Left renal pelvis (tissue), 4 donors: Measurements from ENCODE around the gene ASTN2. TPM values are rescaled to one million over a fixed set of nuclear protein-coding genes. Genes with fewer than 3 reads are reported as not detected.

Source experiments
- DNase-seq, 4 donors: peaks; one replicate each; pipeline ENCODE4 v3.0.0-alpha.2; 2013; ENCODE audit warnings: low read depth in 4 of 4, low spot score in 3 of 4
- polyA plus RNA-seq, 4 donors: library from polyadenylated mRNA; unstranded; fragments of 120-200 nt; gene quantifications; one replicate each; pipeline ENCODE4 v1.2.1, GENCODE V29; 2013; ENCODE audit not compliant: insufficient read length in 4 of 4

ASTN2 gene
- polyA plus RNA-seq, 4 donors, result 14.0 to 22.6 (median 16.4) TPM

DNA sequence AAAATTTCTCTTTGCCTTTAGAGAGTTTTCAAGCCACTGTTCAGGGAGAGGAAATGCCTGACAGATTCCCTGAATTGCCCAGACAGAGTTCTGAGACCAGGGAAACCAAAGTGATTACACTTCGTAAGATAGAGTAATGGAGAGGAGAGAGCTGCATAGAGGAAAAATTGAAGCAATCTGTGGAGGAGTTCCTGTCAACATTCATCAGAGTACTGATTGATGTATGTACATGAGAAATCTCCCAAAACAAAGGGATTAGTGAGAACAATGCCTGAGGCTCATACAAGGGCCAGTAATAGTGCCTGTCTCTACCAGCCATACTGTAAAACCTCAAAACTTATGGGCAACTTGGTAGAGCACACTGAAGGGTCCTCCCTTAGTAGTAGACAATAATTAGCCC is 806.8 kb downstream of the ASTN2 start:
- no peak for DNase-seq

- no peak for DNase-seq
Observed at GRCh38 chr9:116605904-116606341, 808.9 kb downstream of the ASTN2 start.

- no peak for DNase-seq
Observed at GRCh38 chr9:116605060-116605459, 809.8 kb downstream of the ASTN2 start.

GRCh38 chr9:116604251-116604650 is 810.6 kb downstream of the ASTN2 start:
- DNase-seq, result no peak

- no peak for DNase-seq
Observed at GRCh38 chr9:116599342-116599884, 815.4 kb downstream of the ASTN2 start.

DNA sequence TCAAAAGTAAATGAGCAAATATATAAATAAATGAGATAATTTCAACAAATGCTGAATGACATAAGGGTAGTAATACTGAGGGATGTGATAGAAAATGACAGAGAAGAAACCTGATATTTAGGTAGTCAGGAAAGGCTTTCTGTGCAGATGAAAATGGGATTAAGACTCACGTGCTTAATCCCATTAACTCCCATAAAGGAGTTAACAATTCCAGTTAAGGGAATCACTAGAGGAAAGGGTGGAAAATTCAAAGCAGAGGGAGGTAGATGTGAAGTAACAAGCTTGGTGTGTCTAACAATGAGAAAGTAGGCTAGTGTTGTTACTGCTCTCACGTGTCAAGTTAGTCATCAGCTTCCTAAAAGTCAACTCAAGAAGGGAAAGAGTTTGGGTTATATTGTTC is 818.2 kb downstream of the ASTN2 start:
- no peak for DNase-seq

DNA sequence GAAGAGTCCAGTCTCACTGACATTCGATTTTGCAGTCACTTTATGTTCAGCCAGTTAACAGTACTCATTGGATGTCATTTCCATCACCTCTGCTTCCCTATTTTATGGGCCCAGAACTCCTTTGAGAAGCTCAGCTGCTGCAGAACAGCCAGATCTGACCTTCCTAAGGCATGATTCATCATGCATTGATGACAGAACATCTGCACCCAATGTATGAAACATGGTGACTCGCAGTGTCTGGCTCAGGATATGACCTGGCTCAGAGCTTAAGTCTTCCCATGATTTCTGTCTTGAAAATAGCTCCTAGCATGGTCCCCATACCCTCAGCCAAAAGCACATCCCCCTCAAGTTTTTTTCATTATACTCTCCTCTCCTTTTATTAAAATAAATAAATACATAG is 820.3 kb downstream of the ASTN2 start:
- DNase-seq, result no peak

DNA sequence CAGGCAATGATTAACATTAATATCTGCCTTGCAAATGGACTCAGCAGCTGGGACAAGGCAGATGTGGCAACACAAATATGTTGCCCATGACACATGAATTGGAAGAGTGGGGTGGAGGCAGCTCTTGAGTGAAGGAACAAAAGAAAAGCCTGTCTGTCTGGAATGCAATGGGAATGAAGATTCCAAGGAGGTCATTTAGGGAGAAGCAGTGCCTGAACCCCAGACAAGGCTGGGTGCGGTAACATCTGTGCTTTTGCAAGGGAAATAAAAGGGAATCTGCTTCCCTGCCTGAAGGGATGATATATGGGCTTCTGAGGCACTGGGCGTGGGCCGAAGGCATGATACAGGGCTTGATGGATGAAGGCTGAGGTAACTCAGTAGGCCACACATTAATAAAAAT is 821.9 kb downstream of the ASTN2 start:
- DNase-seq, result no peak

DNA sequence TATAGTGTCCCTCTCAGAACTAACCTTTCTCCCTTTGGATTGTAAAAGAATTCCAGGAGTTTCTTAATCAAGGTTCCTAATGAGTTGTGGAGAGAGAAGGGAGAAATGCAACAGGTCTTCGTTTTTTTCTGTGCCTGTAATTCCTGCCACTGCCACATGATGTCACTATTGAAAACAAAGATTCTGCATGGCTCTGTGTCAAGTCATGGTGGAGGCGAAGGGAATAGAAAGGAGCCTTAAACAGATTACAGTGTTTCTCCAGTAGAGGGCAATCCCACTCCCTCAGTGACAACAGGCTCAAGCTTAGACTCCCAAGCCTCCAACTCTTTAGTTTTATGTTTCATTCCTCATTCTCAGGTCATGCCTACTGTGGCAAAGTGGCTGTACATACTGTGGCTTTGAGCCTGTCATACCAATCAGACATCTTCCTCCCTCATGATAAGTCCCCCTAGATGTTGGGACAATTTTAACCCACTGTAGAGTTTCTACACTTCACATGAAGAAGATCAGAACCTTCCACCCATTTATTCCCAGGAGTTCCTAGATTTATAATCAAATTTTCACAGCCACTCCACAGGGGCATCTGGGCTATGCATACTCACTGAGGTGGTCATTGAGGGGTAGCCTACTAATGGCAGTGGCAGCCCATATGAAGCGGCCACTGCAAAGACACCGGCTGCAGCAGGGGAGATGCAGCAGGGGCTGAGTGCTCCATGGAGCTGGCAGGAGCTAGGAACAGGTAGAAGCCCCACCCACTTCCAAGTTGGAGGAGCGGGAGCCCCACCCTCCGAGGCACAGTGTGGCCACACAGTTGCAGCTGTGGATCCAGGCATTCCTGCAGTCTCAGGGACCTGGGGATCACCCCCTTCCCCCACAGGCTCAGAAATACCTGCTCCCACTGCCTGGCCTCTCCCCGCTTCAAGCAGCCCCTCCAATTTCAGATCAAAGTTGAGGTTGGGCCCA is 825.2 kb downstream of the ASTN2 start:
- no peak for DNase-seq

DNA sequence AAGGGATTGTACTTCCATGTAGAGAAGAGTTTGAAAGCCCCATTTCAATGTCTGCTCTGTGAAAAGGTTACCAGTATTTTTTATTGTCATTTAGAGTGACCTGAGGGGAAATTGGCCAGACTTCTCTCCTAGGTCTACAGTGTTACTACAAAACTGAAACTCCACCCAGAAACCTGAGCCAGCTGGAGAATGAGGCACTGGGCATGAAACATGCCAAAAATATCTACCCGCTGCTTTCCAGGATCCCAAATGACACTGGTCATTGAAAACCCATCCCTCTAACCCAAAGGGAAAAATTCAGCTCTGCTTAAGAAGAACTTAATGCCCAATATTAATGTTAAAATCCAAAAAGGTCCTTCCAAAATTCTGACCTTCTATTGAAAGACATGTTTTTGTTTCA is 826.9 kb downstream of the ASTN2 start:
- DNase-seq, result no peak

GRCh38 chr9:116585896-116586295 is 829.0 kb downstream of the ASTN2 start:
- no peak for DNase-seq

DNA sequence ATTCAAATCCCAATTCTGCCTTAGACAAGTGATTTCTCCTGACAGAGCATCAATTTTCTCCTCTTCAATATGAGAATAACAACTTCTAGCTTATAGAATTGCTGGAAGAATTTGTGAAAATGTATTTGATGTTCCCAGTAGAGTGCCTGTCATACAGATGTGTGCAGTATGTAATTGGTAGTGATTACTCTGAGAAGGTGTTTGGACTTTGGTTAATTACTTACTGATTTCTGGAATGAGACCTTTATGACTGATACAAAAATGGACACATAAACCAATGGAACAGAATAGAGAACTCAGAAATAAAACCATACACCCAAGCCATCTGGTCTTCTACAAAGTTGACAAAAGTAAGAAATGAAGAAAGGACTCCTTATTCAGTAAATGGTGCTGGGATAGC is 829.7 kb downstream of the ASTN2 start:
- no peak for DNase-seq

GRCh38 chr9:116580853-116581252 is 834.0 kb downstream of the ASTN2 start:
- DNase-seq, result no peak

GRCh38 chr9:116576386-116576785 is 838.5 kb downstream of the ASTN2 start:
- no peak for DNase-seq

DNA sequence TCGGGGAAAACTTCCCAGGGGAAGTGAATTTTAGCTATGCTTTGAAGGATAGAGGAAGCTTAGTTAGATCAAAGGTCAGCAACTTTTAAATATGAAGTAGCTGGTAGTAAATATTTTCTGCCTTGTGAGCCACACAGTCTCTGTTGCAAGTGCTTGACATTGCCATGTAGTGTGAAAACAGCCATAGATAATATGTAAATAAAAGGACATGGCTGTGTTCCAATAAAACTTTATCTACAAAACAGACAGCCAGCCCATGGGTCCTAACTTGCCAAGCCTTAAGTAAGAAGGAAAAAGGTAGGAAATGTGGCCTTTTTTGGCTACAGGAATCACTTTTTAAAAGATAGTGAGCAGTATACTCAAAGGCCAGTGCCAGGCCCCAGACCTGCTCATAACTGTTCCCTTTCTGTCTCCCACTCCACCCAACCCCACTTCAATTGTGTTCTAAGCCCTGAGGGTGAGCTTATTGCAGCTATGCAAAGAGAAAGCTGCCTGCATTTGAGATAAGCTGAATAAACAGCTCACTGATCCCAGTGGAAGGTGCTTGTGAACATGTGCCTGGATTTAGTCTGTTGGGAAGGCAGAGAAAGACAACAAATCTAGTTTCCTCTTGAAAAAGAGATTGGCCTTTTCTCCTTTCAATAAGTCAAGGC is 840.7 kb downstream of the ASTN2 start:
- DNase-seq, result no peak

DNA sequence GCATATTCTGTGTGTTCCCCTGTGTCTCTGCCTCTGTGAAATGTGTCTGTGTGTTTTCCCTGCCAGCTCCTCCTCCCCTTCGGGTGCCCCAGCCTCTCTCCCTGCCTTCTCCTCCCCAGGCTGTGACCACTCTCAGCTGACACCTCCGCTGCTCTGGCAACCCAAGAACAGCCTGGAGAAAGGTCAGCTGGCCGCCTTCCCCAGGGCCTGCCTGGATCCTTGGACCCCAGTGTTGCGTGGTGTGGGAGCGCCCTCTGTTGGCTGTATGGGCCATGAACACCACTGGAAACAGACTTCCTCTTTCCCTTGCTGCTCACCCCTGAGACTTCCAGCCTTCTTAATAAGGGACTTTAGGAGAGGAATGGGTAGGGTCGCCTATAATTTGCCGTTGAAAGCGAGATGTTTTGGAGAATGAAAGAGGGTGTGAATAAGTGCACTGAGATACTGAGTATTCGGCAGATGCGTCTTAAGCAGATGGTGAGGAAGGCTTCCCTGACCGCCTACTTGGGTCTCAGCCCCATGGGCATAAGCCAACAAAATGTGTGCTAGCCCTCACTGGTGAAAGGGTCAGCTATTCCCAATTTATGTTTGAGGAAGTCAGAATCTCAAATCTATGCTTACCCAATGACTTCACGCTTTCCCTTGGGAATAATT is 842.6 kb downstream of the ASTN2 start:
- peak; percentile 73 to 75 (median 75) for DNase-seq

DNA sequence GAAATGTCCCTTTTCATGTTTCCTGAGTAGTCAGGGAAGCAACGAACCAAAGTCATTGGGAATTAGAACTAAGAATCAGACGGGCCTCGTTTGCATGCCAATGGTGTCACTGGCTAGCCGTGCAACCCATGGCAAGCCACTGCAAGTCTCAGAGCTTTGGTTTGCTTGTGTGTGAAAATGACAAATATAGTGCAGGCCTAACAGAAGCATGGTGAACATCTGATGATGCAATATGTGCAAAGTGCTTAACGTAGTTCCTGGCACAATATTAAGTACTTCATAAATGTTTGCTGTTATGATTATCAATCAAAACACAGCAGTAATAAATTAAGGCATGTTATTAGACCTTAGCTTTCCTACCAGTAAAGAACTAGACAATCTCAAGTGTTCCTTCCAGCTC is 845.7 kb downstream of the ASTN2 start:
- no peak for DNase-seq

DNA sequence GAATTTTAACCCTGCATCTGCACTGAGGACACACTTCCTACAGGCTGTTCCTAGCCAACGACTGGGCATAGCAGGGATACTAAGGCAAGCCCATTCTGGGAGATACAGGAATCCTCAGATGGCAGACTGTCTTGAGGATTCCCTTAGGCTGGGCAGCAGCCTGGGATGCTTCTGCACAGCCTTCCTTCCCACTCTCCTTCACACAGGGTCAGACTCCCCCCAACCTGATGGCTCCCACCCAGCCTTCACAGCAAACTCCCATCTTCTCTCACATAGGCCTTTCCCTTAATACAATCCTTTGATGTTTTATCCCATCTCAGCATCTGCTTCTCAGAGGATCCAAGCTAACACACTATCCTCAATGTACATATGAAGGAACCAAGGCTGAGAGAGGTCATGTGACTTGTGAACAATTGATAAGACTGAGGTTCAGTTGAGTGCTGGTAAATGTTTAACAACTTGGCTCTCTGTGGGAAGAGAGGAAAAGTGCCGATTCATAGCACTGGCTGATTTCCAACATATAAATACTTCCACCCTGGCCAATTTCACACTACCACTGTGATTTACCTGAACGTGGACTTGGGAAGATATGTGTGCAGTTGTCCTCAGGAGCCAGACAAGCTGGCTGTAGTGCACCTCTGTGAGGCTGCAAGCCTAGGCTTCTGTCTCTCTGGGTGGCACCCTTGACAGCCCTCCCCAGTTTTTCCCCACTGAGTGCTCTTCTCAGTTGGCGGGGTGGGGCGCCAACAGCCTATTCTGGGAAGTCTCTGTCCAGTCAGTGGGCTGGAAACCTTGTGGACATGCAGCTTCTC is 848.0 kb downstream of the ASTN2 start:
- no peak for DNase-seq

DNA sequence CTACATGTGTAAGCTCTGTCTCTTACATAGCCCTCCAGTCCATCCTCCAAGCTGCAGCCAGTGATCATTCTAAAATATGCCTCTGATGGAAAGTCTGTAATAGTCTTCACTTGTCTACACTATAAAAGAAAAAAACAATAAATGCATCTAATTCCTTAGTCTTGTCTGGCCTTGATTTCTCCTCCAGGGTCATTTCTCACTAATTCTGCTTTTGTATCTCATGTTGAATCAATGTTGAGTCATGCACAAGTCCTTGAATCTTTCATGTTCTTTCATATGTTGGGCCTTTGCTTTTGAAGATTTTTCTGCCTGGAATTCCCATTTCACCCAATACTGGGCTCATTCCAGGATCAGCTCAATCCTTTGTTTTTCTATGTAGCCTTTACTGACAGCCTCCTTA is 848.9 kb downstream of the ASTN2 start:
- no peak for DNase-seq

DNA sequence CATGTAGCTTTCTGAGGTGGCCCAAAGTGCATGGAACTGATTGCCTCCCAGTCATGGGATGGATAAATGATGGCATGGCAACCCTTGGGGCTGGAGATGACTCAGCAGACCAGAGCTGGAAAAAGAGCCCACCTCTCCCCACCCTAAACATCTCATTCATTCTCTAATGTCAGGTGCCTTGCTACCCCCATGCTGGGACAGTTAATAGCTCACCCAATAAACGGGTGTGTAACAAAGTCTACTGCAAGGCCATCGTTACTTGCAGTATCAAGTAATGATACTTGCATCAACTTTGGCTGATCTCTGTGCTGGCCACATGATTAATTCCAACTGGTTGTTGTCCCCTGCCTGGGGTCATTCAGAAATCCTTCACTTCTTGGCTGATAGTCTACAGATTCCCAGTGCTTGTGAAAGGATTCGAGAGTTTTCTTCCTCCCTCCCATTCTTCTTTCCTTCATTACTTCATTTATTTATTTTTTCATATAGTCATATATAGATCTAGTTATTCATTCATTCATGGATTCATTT is 850.5 kb downstream of the ASTN2 start:
- DNase-seq, result no peak
